HCT116 (cell line): ENCODE measurements around the gene WEE1. TPM values are rescaled to one million over a fixed set of nuclear protein-coding genes. Genes with fewer than 3 reads are reported as not detected.

Experiments used
- ATAC-seq: fragments of 200-7000 bp; cut with Tn5 transposase; 2 replicates; pipeline ENCODE4 v1.9.1; 2020; ENCODE audit warnings: mild to moderate bottlenecking, moderate library complexity
- BruUV-seq: library from RNA; stranded (reverse); fragments of 400-500 nt; replicated peaks from 2 replicates; lab custom pipeline; 2021; lab: Mats Ljungman, UMichigan
- CTCF ChIA-PET: fragments of 300-600 bp; sonication (Branson Sonifier 250); formaldehyde crosslinking; loops from one replicate; lab custom pipeline; 2021; ENCODE audit warnings: antibody characterized with exemption; lab: Charles Lee
- POLR2A ChIA-PET: fragments of 300-600, 350-600 bp; sonication (Branson Sonifier 250); formaldehyde crosslinking; loops from one replicate; lab custom pipeline; 2021; ENCODE audit warnings: antibody characterized with exemption; lab: Charles Lee
- RAD21 ChIA-PET, 2 experiments: fragments of 300-600 bp; sonication (Branson Sonifier 250); formaldehyde crosslinking; loops; one replicate each; lab custom pipeline; 2023; ENCODE audit warnings: low total read pairs in 2 of 2; ENCODE audit not compliant: uncharacterized antibody in 2 of 2, unreplicated experiment in 2 of 2, low non-redundant PET in 1 of 2; lab: Charles Lee
- DNase-seq: peaks from one replicate; pipeline ENCODE4 v3.0.0-alpha.2; 2010; ENCODE audit warnings: low read depth, low spot score
- H2AFZ ChIP-seq: fragments of 200-600 bp; shearing (Covaris generic), sonication (generic); 2 replicates; pipeline ENCODE4 v1.6.1; 2017; ENCODE audit warnings: low read depth, mixed run types, mixed read lengths, antibody characterized with exemption, low read length; ENCODE audit not compliant: poor library complexity, severe bottlenecking
- H3K27ac ChIP-seq: 2 replicates; pipeline ENCODE4 v1.5.1; 2012; ENCODE audit warnings: low read depth, low read length
- H3K27me3 ChIP-seq: fragments of 200-600 bp; sonication (generic); 2 replicates; pipeline ENCODE4 v1.6.1; 2016; ENCODE audit warnings: mixed run types, low read length, mixed read lengths; ENCODE audit not compliant: insufficient read depth
- H3K36me3 ChIP-seq, 2 experiments: fragments of 200-500 bp in 1 of 2; fragments of 200-600 bp in 1 of 2; sonication (Bioruptor generic) in 1 of 2; sonication (generic) in 1 of 2; 2 replicates each; pipeline versions ENCODE4 v1.5.1 to v1.6.1; 2014 to 2016; ENCODE audit warnings: low read length in 2 of 2, inconsistent platforms in 1 of 2, mixed read lengths in 1 of 2, mixed run types in 1 of 2; ENCODE audit not compliant: insufficient read depth in 2 of 2, control insufficient read depth in 1 of 2
- H3K4me1 ChIP-seq, 2 experiments: fragments of 200-600 bp in 1 of 2; sonication (generic) in 1 of 2; 2 replicates each; pipeline versions ENCODE4 v1.5.1 to v1.6.1; 2012 to 2017; ENCODE audit warnings: low read length in 2 of 2, inconsistent platforms in 1 of 2, mild to moderate bottlenecking in 1 of 2, mixed read lengths in 1 of 2, mixed run types in 1 of 2, moderate library complexity in 1 of 2; ENCODE audit not compliant: insufficient read depth in 2 of 2, control insufficient read depth in 1 of 2
- H3K4me2 ChIP-seq: fragments of 200-600 bp; sonication (generic); 2 replicates; pipeline ENCODE4 v1.6.1; 2017; ENCODE audit warnings: mixed run types, low read length, mixed read lengths
- H3K4me3 ChIP-seq, 2 experiments: fragments of 200-600 bp in 1 of 2; sonication (generic) in 1 of 2; replicated peaks in 1 of 2; 2 replicates each; pipeline ENCODE4 v1.5.1; 2011 to 2016; ENCODE audit warnings: low read length in 2 of 2, control low read depth in 1 of 2, low read depth in 1 of 2, mild to moderate bottlenecking in 1 of 2, mixed read lengths in 1 of 2, mixed run types in 1 of 2
- H3K79me2 ChIP-seq: fragments of 200-600 bp; sonication (generic); 2 replicates; pipeline ENCODE4 v1.6.1; 2017; ENCODE audit warnings: mild to moderate bottlenecking, mixed run types, low read length, moderate library complexity, mixed read lengths; ENCODE audit not compliant: insufficient read depth
- H3K9ac ChIP-seq: fragments of 200-600 bp; sonication (generic); 2 replicates; pipeline ENCODE4 v1.6.1; 2016; ENCODE audit warnings: low read length, mixed read lengths
- H3K9me2 ChIP-seq: fragments of 200-600 bp; sonication (generic), shearing (Covaris generic); 2 replicates; pipeline ENCODE4 v1.6.1; 2017; ENCODE audit warnings: mixed run types, mild to moderate bottlenecking, moderate library complexity; ENCODE audit not compliant: insufficient read depth
- H3K9me3 ChIP-seq, 2 experiments: fragments of 200-500 bp in 1 of 2; fragments of 200-600 bp in 1 of 2; sonication (Bioruptor generic) in 1 of 2; sonication (generic) in 1 of 2; 2 replicates each; pipeline ENCODE4 v1.6.1; 2014 to 2017; ENCODE audit warnings: low read length in 2 of 2, mixed read lengths in 2 of 2, inconsistent platforms in 1 of 2, low read depth in 1 of 2, mild to moderate bottlenecking in 1 of 2, mixed run types in 1 of 2, moderate library complexity in 1 of 2; ENCODE audit not compliant: control insufficient read depth in 1 of 2, insufficient read depth in 1 of 2
- H4K20me1 ChIP-seq: fragments of 200-600 bp; sonication (generic), shearing (Covaris generic); 2 replicates; pipeline ENCODE4 v1.6.1; 2017; ENCODE audit warnings: mixed run types, mild to moderate bottlenecking, moderate library complexity; ENCODE audit not compliant: insufficient read depth
- ATF3 ChIP-seq: IDR thresholded peaks from 2 replicates; pipeline ENCODE4 v1.6.1; 2012
- CBX3 ChIP-seq: IDR thresholded peaks from 2 replicates; pipeline ENCODE4 v1.6.1; 2012; ENCODE audit warnings: low read depth
- CEBPB ChIP-seq: IDR thresholded peaks from 2 replicates; pipeline ENCODE4 v1.6.1; 2012; ENCODE audit warnings: low read depth
- CTCF ChIP-seq, 3 experiments: fragments of 200-600 bp in 1 of 3; sonication (generic) in 1 of 3; IDR thresholded peaks in 2 of 3; conservative IDR thresholded peaks in 1 of 3; 2 replicates each; pipeline ENCODE4 v1.5.1; 2012 to 2017; ENCODE audit warnings: low read depth in 2 of 3, low read length in 2 of 3, antibody characterized with exemption in 1 of 3, borderline replicate concordance in 1 of 3, control low read depth in 1 of 3, mild to moderate bottlenecking in 1 of 3, mixed read lengths in 1 of 3, mixed run types in 1 of 3, moderate library complexity in 1 of 3; ENCODE audit not compliant: insufficient read depth in 1 of 3
- ELF1 ChIP-seq: IDR thresholded peaks from 2 replicates; pipeline ENCODE4 v1.6.1; 2012; ENCODE audit warnings: low read depth, borderline replicate concordance
- EZH2 ChIP-seq: fragments of 200-600 bp; sonication (generic); IDR thresholded peaks from 2 replicates; pipeline ENCODE4 v1.6.1; 2017; ENCODE audit warnings: antibody characterized with exemption, mixed run types
- POLR2A ChIP-seq: IDR thresholded peaks from 2 replicates; pipeline ENCODE4 v1.7.0; 2011; ENCODE audit warnings: borderline replicate concordance; ENCODE audit not compliant: insufficient read depth, insufficient read length; ENCODE audit errors: extremely low read depth
- REST ChIP-seq: IDR thresholded peaks from 2 replicates; pipeline ENCODE4 v1.6.1; 2012; ENCODE audit warnings: low read depth
- SIN3A ChIP-seq: IDR thresholded peaks from 2 replicates; pipeline ENCODE4 v1.6.1; 2012; ENCODE audit warnings: low read depth
- SP1 ChIP-seq: IDR thresholded peaks from 2 replicates; pipeline ENCODE4 v1.6.1; 2012; ENCODE audit warnings: low read depth
- SRF ChIP-seq: IDR thresholded peaks from 2 replicates; pipeline ENCODE4 v1.6.1; 2012; ENCODE audit warnings: low read depth
- TCF7L2 ChIP-seq: IDR thresholded peaks from 2 replicates; pipeline ENCODE4 v1.7.0; 2011; ENCODE audit warnings: borderline replicate concordance, inconsistent platforms; ENCODE audit not compliant: insufficient read depth, insufficient read length; ENCODE audit errors: extremely low read depth
- YY1 ChIP-seq: IDR thresholded peaks from 2 replicates; pipeline ENCODE4 v1.6.1; 2011; ENCODE audit warnings: low read length, low read depth, moderate library complexity, mild to moderate bottlenecking; ENCODE audit not compliant: insufficient replicate concordance; ENCODE audit errors: extremely low read depth
- ZFX ChIP-seq: fragments of 450-650 bp; IDR thresholded peaks from 2 replicates; pipeline ENCODE4 v1.6.1; 2017
- ZNF274 ChIP-seq: fragments of 200-500 bp; sonication (Bioruptor generic); IDR thresholded peaks from 2 replicates; pipeline ENCODE4 v1.6.1; 2014; ENCODE audit warnings: mild to moderate bottlenecking, low read depth, low read length, inconsistent platforms
- intact Hi-C: fragments of 100-400 bp; cut with micrococcal nuclease; formaldehyde crosslinking; loops from 2 replicates; pipeline ENCODE4 v1.10.0; 2022
- total RNA-seq: library from RNA; stranded (reverse); gene quantifications from one replicate; pipeline ENCODE4 v1.2.1, GENCODE V29; 2021; ENCODE audit not compliant: unreplicated experiment

The WEE1 gene
- total RNA-seq, 1 experiment from 2014 or later: 50.8 TPM

GRCh38 chr11:9629064-9629463, 55.6 kb downstream of the WEE1 start:
- no TSS peak for BruUV-seq
- ChIA-PET CTCF (interaction anchor here (1.9 kb wide), 1 partner anchor 15 kb away, joined by 8 read pairs; no protein-coding TSS in a partner anchor), POLR2A (no interaction called here), RAD21 (no interaction called here)
- ATAC-seq: no peak
- Histone ChIP-seq H3K4me3 (no peak overlapping the region), H3K9ac (no peak overlapping the region), H2AFZ (no peak overlapping the region), H3K4me2 (no peak overlapping the region), H3K79me2 (no peaks in the 10 kb centered on the region), H3K27me3 (no peaks in the 10 kb centered on the region), H3K27ac (no peak overlapping the region), H3K9me3 (no peaks in the 10 kb centered on the region), H3K9me2 (no peaks in the 10 kb centered on the region), H3K4me1 (no peaks in the 10 kb centered on the region), H3K36me3 (no peaks in the 10 kb centered on the region), H4K20me1 (no peaks in the 10 kb centered on the region)
- TF ChIP-seq EZH2: no peak
- TF ChIP-seq SP1: no peak
- TF ChIP-seq SIN3A: no peak
- no peak for TF ChIP-seq CEBPB
- TF ChIP-seq YY1: no peak
- TF ChIP-seq SRF: no peak
- no peak for TF ChIP-seq ZFX
- DNase-seq: no peak
- intact Hi-C loops: no loop called here

GRCh38 chr11:9633679-9634078, 60.2 kb downstream of the WEE1 start:
- Histone ChIP-seq H3K9me3 (no peaks in the 10 kb centered on the region), H2AFZ (no peak overlapping the region), H3K4me1 (no peaks in the 10 kb centered on the region), H3K4me3 (no peak overlapping the region), H3K9me2 (no peaks in the 10 kb centered on the region), H3K9ac (no peak overlapping the region), H4K20me1 (no peaks in the 10 kb centered on the region), H3K36me3 (no peaks in the 10 kb centered on the region), H3K27me3 (no peaks in the 10 kb centered on the region), H3K27ac (no peak overlapping the region), H3K4me2 (no peak overlapping the region), H3K79me2 (no peaks in the 10 kb centered on the region)
- CTCF ChIA-PET: no interaction called here
- DNase-seq (no peak), ATAC-seq (no peak)
- no peak for TF ChIP-seq SRF
- TF ChIP-seq SIN3A: no peak
- TF ChIP-seq REST: no peak
- no peak for TF ChIP-seq POLR2A
- no peak for TF ChIP-seq CTCF (IDR thresholded peaks at IDR 0.05 in 2 of 3, conservative IDR thresholded peaks at IDR 0.05 in 1 of 3; ENCODE audit: borderline replicate concordance in 1 of 3, insufficient read depth in 1 of 3, low read depth in 2 of 3, low read length in 2 of 3)
- no peak for TF ChIP-seq CBX3
- TF ChIP-seq ATF3: no peak
- no peak for TF ChIP-seq ELF1
- no peak for TF ChIP-seq TCF7L2
- no peak for TF ChIP-seq ZNF274
- TF ChIP-seq SP1: no peak
- BruUV-seq: no TSS peak
- intact Hi-C loops: no loop called here
- POLR2A ChIA-PET: no interaction called here
- RAD21 ChIA-PET: no interaction called here
